GM23338 (cell line): ENCODE data around the gene EXD3. TPM values are rescaled to one million over a fixed set of nuclear protein-coding genes. Genes with fewer than 3 reads are reported as not detected.

Experiments used
- ATAC-seq: fragments of 200-7000 bp; cut with Tn5 transposase; 3 replicates; pipeline ENCODE4 v1.9.1; 2020
- DNase-seq: peaks from one replicate; pipeline ENCODE4 v3.0.0-alpha.2; 2015; ENCODE audit warnings: low spot score
- H2AFZ ChIP-seq: fragments of 200-600 bp; sonication (generic); 2 replicates; pipeline ENCODE4 v1.8.0; 2016; ENCODE audit warnings: antibody characterized with exemption, mild to moderate bottlenecking, moderate library complexity
- H3F3A ChIP-seq: fragments of 200-600 bp; sonication (generic); replicated peaks from 2 replicates; pipeline ENCODE4 v1.8.0; 2017; ENCODE audit warnings: antibody characterized with exemption, mixed run types, low read depth
- H3K27ac ChIP-seq: fragments of 200-600 bp; sonication (generic); 2 replicates; pipeline ENCODE4 v1.6.1; 2016; ENCODE audit warnings: low read depth
- H3K27me3 ChIP-seq: fragments of 200-600 bp; sonication (generic); 2 replicates; pipeline ENCODE4 v1.8.0; 2016; ENCODE audit warnings: mild to moderate bottlenecking, mixed run types, moderate library complexity; ENCODE audit not compliant: insufficient read depth
- H3K36me3 ChIP-seq: fragments of 200-600 bp; sonication (generic); 2 replicates; pipeline ENCODE4 v1.8.0; 2016; ENCODE audit warnings: mild to moderate bottlenecking; ENCODE audit not compliant: insufficient read depth
- H3K4me1 ChIP-seq: fragments of 200-600 bp; sonication (generic); 2 replicates; pipeline ENCODE4 v1.8.0; 2016; ENCODE audit warnings: mild to moderate bottlenecking, moderate library complexity; ENCODE audit not compliant: insufficient read depth
- H3K4me2 ChIP-seq: fragments of 200-600 bp; sonication (generic); 2 replicates; pipeline ENCODE4 v1.7.1; 2017; ENCODE audit warnings: mixed run types
- H3K4me3 ChIP-seq: fragments of 200-600 bp; sonication (generic); 2 replicates; pipeline ENCODE4 v1.6.1; 2016; ENCODE audit warnings: mixed run types
- H3K79me2 ChIP-seq: fragments of 200-600 bp; sonication (generic); replicated peaks from 2 replicates; pipeline ENCODE4 v1.8.0; 2017; ENCODE audit warnings: mild to moderate bottlenecking; ENCODE audit not compliant: insufficient read depth
- H3K9me2 ChIP-seq: fragments of 200-600 bp; sonication (generic); 2 replicates; pipeline ENCODE4 v1.8.0; 2017; ENCODE audit not compliant: insufficient read depth
- H4K20me1 ChIP-seq: fragments of 200-600 bp; sonication (generic); replicated peaks from 2 replicates; pipeline ENCODE4 v1.8.0; 2017; ENCODE audit warnings: mild to moderate bottlenecking; ENCODE audit not compliant: insufficient read depth
- H3K27ac Mint-ChIP-seq: 2 replicates; pipeline ENCODE4 v1.8.0; 2020; ENCODE audit warnings: inconsistent platforms, mild to moderate bottlenecking, moderate library complexity, mixed read lengths
- H3K27me3 Mint-ChIP-seq: 3 replicates; pipeline ENCODE4 v1.8.0; 2022; ENCODE audit warnings: low read depth, mild to moderate bottlenecking, moderate library complexity, mixed read lengths, inconsistent platforms; ENCODE audit not compliant: insufficient read depth, poor library complexity
- H3K36me3 Mint-ChIP-seq: 3 replicates; pipeline ENCODE4 v1.8.0; 2021; ENCODE audit warnings: low read depth, mild to moderate bottlenecking, inconsistent platforms, moderate library complexity, mixed read lengths
- H3K4me1 Mint-ChIP-seq: 3 replicates; pipeline ENCODE4 v1.8.0; 2020; ENCODE audit warnings: mild to moderate bottlenecking, inconsistent platforms, mixed read lengths
- H3K4me3 Mint-ChIP-seq: 3 replicates; pipeline ENCODE4 v1.8.0; 2021; ENCODE audit warnings: moderate library complexity, mild to moderate bottlenecking, inconsistent platforms, mixed read lengths
- H3K9me3 Mint-ChIP-seq: 3 replicates; pipeline ENCODE4 v1.8.0; 2020; ENCODE audit warnings: moderate library complexity, mild to moderate bottlenecking, inconsistent platforms, mixed read lengths
- CREB1 ChIP-seq: fragments of 250-450 bp; sonication (Bioruptor Pico); IDR thresholded peaks from 2 replicates; pipeline ENCODE4 v1.5.0; 2020; ENCODE audit warnings: low read depth, mild to moderate bottlenecking, moderate library complexity
- CTCF ChIP-seq, 2 experiments: fragments of 200-600 bp in 1 of 2; sonication (generic) in 1 of 2; conservative IDR thresholded peaks; 2 replicates each; pipeline versions ENCODE4 v1.5.1 to v1.6.1; 2016 to 2017; ENCODE audit warnings: antibody characterized with exemption in 2 of 2, low read depth in 2 of 2, mild to moderate bottlenecking in 2 of 2, moderate library complexity in 1 of 2
- EZH2 ChIP-seq: fragments of 200-600 bp; sonication (generic); IDR thresholded peaks from one replicate; pipeline ENCODE4 v1.8.0; 2017; ENCODE audit warnings: antibody characterized with exemption, mild to moderate bottlenecking, low read depth; ENCODE audit not compliant: unreplicated experiment
- EZH2phosphoT487 ChIP-seq: fragments of 200-600 bp; sonication (generic); IDR thresholded peaks from one replicate; pipeline ENCODE4 v1.8.1; 2018; ENCODE audit warnings: antibody characterized with exemption; ENCODE audit not compliant: unreplicated experiment
- JUNB ChIP-seq: IDR thresholded peaks from one replicate; pipeline ENCODE4 v1.6.1; 2016; ENCODE audit warnings: antibody characterized with exemption; ENCODE audit not compliant: unreplicated experiment
- NANOG ChIP-seq: IDR thresholded peaks from 2 replicates; pipeline ENCODE4 v1.6.1; 2016; ENCODE audit warnings: antibody characterized with exemption, borderline replicate concordance
- POLR2AphosphoS5 ChIP-seq: IDR thresholded peaks from 2 replicates; pipeline ENCODE4 v1.6.1; 2016; ENCODE audit warnings: antibody characterized with exemption, low read depth
- REST ChIP-seq: IDR thresholded peaks from one replicate; pipeline ENCODE4 v1.6.1; 2018; ENCODE audit warnings: antibody characterized with exemption; ENCODE audit not compliant: unreplicated experiment
- ZNF114 ChIP-seq: fragments of 250-450 bp; sonication (Bioruptor Pico); IDR thresholded peaks from 2 replicates; pipeline ENCODE4 v1.5.0; 2020; ENCODE audit warnings: mild to moderate bottlenecking, moderate library complexity
- ZNF331 ChIP-seq: fragments of 250-450 bp; sonication (Bioruptor Pico); IDR thresholded peaks from 2 replicates; pipeline ENCODE4 v1.5.0; 2020; ENCODE audit warnings: low read depth, mild to moderate bottlenecking, moderate library complexity
- ZNF462 ChIP-seq: fragments of 250-450 bp; sonication (Bioruptor Pico); IDR thresholded peaks from 2 replicates; pipeline ENCODE4 v1.5.0; 2020; ENCODE audit warnings: mild to moderate bottlenecking, moderate library complexity
- polyA plus RNA-seq: library from polyadenylated mRNA; unstranded; fragments of >200 nt; fragmentation: Nextera tagmentation; extraction: Ambion mirVana; gene quantifications from 2 replicates; pipeline ENCODE4 v1.2.1, GENCODE V29; 2016
- total RNA-seq: library from RNA; depleted of rRNA; stranded (reverse); fragments of >200 nt; shearing (Covaris generic); gene quantifications from 2 replicates; pipeline ENCODE4 v1.2.3, GENCODE V29; 2014
- TF ChIP-seq, protein P1 (sequence below): IDR thresholded peaks from 2 replicates; pipeline ENCODE4 v1.6.1; 2016; ENCODE audit warnings: antibody characterized with exemption

Gene EXD3
- total and polyA plus RNA-seq, 2 experiments from 2014 or later, result 3.6 to 9.7 TPM

- peaks cover 39% of the 10 kb centered on the region for H3K27me3 ChIP-seq
- Mint-ChIP-seq H3K27ac (no peak overlapping the region), H3K4me3 (peak overlapping the region; percentile 69), H3K27me3 (peaks cover 37% of the 10 kb centered on the region), H3K4me1 (peaks cover 38% of the 10 kb centered on the region), H3K36me3 (peaks cover 4% of the 10 kb centered on the region; the same call in 2 of the 3 replicates), H3K9me3 (peaks cover 9% of the 10 kb centered on the region)
- no peak for ATAC-seq
- H3K36me3 ChIP-seq, result no peaks in the 10 kb centered on the region
- peak overlapping the region; percentile 84; the same call in 1 of the 2 replicates for H3K27ac ChIP-seq
- H3K79me2 ChIP-seq, result peaks cover 3% of the 10 kb centered on the region; the same call in 1 of the 2 replicates
- no peaks in the 10 kb centered on the region for H3K9me2 ChIP-seq
- DNase-seq, result no peak
- H2AFZ ChIP-seq, result no peak overlapping the region
- peaks cover 11% of the 10 kb centered on the region for H4K20me1 ChIP-seq
- peaks cover 40% of the 10 kb centered on the region for H3K4me1 ChIP-seq
- TF ChIP-seq POLR2AphosphoS5, result no peak; the same call in none of the 2 replicates
- no peak for TF ChIP-seq CTCF (conservative IDR thresholded peaks at IDR 0.05; ENCODE audit: low read depth in 2 of 2)
- no peak for TF ChIP-seq CREB1
- TF ChIP-seq ZNF331 (CRISPR knock-in tag), result no peak
- TF ChIP-seq ZNF462, result no peak
- no peak for TF ChIP-seq REST
- TF ChIP-seq ZNF114 (CRISPR knock-in tag), result no peak
- TF ChIP-seq, protein P1, sequence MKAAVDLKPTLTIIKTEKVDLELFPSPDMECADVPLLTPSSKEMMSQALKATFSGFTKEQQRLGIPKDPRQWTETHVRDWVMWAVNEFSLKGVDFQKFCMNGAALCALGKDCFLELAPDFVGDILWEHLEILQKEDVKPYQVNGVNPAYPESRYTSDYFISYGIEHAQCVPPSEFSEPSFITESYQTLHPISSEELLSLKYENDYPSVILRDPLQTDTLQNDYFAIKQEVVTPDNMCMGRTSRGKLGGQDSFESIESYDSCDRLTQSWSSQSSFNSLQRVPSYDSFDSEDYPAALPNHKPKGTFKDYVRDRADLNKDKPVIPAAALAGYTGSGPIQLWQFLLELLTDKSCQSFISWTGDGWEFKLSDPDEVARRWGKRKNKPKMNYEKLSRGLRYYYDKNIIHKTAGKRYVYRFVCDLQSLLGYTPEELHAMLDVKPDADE, result no peak
- no peak for TF ChIP-seq EZH2
- TF ChIP-seq EZH2phosphoT487, result no peak
- no peak for TF ChIP-seq JUNB
- TF ChIP-seq NANOG, result no peak
- peaks cover 31% of the 10 kb centered on the region for H3F3A ChIP-seq
- H3K4me2 ChIP-seq, result peak overlapping the region; percentile 96
- H3K4me3 ChIP-seq, result peak overlapping the region; percentile 94
These were observed 124.4 kb downstream of the EXD3 start for GRCh38 chr9:137298401-137299202.
